Liver (tissue), 9 donors: Measurements from ENCODE around the gene OLIG1. TPM values are rescaled to one million over a fixed set of nuclear protein-coding genes. Genes with fewer than 3 reads are reported as not detected.

Source experiments
- DNase-seq: peaks from one replicate; pipeline ENCODE4 v3.0.0-alpha.2; 2017; ENCODE audit warnings: low spot score
- H3K27ac ChIP-seq, 2 donors: one replicate each; pipeline ENCODE4 v1.7.0; 2013; ENCODE audit warnings: inconsistent platforms in 2 of 2, low read length in 2 of 2, control low read depth in 1 of 2, low read depth in 1 of 2, mild to moderate bottlenecking in 1 of 2
- H3K27me3 ChIP-seq, 4 donors: one replicate each; pipeline versions ENCODE4 v1.6.1 to v1.7.0; 2013; ENCODE audit warnings: low read length in 3 of 4, inconsistent platforms in 1 of 4, mild to moderate bottlenecking in 1 of 4, moderate library complexity in 1 of 4; ENCODE audit not compliant: control insufficient read depth in 4 of 4, insufficient read depth in 4 of 4
- H3K36me3 ChIP-seq, 4 donors: one replicate each; pipeline versions ENCODE4 v1.6.1 to v1.7.0; 2013; ENCODE audit warnings: low read length in 3 of 4, mild to moderate bottlenecking in 3 of 4, low read depth in 1 of 4, moderate library complexity in 1 of 4; ENCODE audit not compliant: control insufficient read depth in 4 of 4, insufficient read depth in 3 of 4
- H3K4me1 ChIP-seq, 4 donors: one replicate each; pipeline versions ENCODE4 v1.6.1 to v1.7.0; 2013; ENCODE audit warnings: low read length in 3 of 4, mild to moderate bottlenecking in 3 of 4, moderate library complexity in 1 of 4; ENCODE audit not compliant: control insufficient read depth in 4 of 4, insufficient read depth in 4 of 4
- H3K4me3 ChIP-seq, 3 donors: one replicate each; pipeline versions ENCODE4 v1.6.1 to v1.7.0; 2013; ENCODE audit warnings: low read length in 3 of 3, control low read depth in 1 of 3, low read depth in 1 of 3, mild to moderate bottlenecking in 1 of 3
- H3K9ac ChIP-seq, 2 donors: one replicate each; pipeline ENCODE4 v1.7.0; 2013; ENCODE audit warnings: low read length in 2 of 2, mild to moderate bottlenecking in 2 of 2, moderate library complexity in 2 of 2, control low read depth in 1 of 2, low read depth in 1 of 2
- H3K9me3 ChIP-seq, 4 donors: one replicate each; pipeline versions ENCODE4 v1.6.1 to v1.7.0; 2013; ENCODE audit warnings: low read length in 3 of 4; ENCODE audit not compliant: control insufficient read depth in 4 of 4
- ATF3 ChIP-seq: IDR thresholded peaks from 2 replicates; pipeline ENCODE4 v1.6.1; 2016; ENCODE audit warnings: antibody characterized with exemption
- CTCF ChIP-seq: fragments of 150-350 bp; IDR thresholded peaks from 2 replicates; pipeline ENCODE4 v1.5.1; 2017; ENCODE audit warnings: improper control_type of control experiment, low read depth, low read length; ENCODE audit not compliant: missing input control
- EGR1 ChIP-seq, 2 donors: IDR thresholded peaks; 2 replicates each; pipeline ENCODE4 v1.6.1; 2016 to 2018; ENCODE audit warnings: antibody characterized with exemption in 2 of 2, low read depth in 2 of 2
- FOXA1 ChIP-seq: IDR thresholded peaks from 2 replicates; pipeline ENCODE4 v1.6.1; 2016; ENCODE audit warnings: antibody characterized with exemption
- GABPA ChIP-seq, 2 donors: IDR thresholded peaks in 1 of 2; conservative IDR thresholded peaks in 1 of 2; 2 replicates each; pipeline ENCODE4 v1.6.1; 2016; ENCODE audit warnings: antibody characterized with exemption in 2 of 2, mild to moderate bottlenecking in 1 of 2, moderate library complexity in 1 of 2
- HNF4A ChIP-seq, 2 donors: conservative IDR thresholded peaks; 2 replicates each; pipeline ENCODE4 v1.6.1; 2016; ENCODE audit warnings: antibody characterized with exemption in 2 of 2, mild to moderate bottlenecking in 2 of 2
- JUND ChIP-seq, 2 donors: IDR thresholded peaks; 2 replicates each; pipeline ENCODE4 v1.6.1; 2016; ENCODE audit warnings: antibody characterized with exemption in 2 of 2
- MAX ChIP-seq: IDR thresholded peaks from 2 replicates; pipeline ENCODE4 v1.6.1; 2016; ENCODE audit warnings: antibody characterized with exemption
- NR2F2 ChIP-seq: IDR thresholded peaks from 2 replicates; pipeline ENCODE4 v1.6.1; 2016; ENCODE audit warnings: antibody characterized with exemption
- RXRA ChIP-seq, 2 donors: IDR thresholded peaks; 2 replicates each; pipeline ENCODE4 v1.6.1; 2017 to 2018; ENCODE audit warnings: antibody characterized with exemption in 2 of 2, mild to moderate bottlenecking in 1 of 2
- SP1 ChIP-seq: IDR thresholded peaks from 2 replicates; pipeline ENCODE4 v1.6.1; 2018; ENCODE audit warnings: antibody characterized with exemption, mild to moderate bottlenecking
- TAF1 ChIP-seq: conservative IDR thresholded peaks from 2 replicates; pipeline ENCODE4 v1.6.1; 2016; ENCODE audit warnings: antibody characterized with exemption, mild to moderate bottlenecking
- YY1 ChIP-seq: IDR thresholded peaks from 2 replicates; pipeline ENCODE4 v1.6.1; 2016; ENCODE audit warnings: antibody characterized with exemption, mild to moderate bottlenecking
- ZBTB33 ChIP-seq: IDR thresholded peaks from 2 replicates; pipeline ENCODE4 v1.6.1; 2016; ENCODE audit warnings: antibody characterized with exemption
- WGBS: extraction: QIAGEN DNeasy Blood & Tissue Kit; methylation state at CpG from one replicate; pipeline ENCODE4 v1.1.7; 2013; 5-methylcytosine and 5-hydroxymethylcytosine counted together
- polyA plus RNA-seq, 2 donors: library from polyadenylated mRNA; stranded (reverse) in 1 of 2; unstranded in 1 of 2; fragments of 200-250 nt in 1 of 2; fragments of >200 nt in 1 of 2; fragmentation: Nextera tagmentation in 1 of 2; extraction: Ambion mirVana in 1 of 2; gene quantifications; one replicate each; pipeline versions ENCODE4 v1.2.1 to v1.2.3, GENCODE V29; 2013 to 2015
- total RNA-seq, 2 donors: library from RNA; depleted of rRNA; stranded (reverse); fragments of >200 nt; gene quantifications; one replicate each; pipeline ENCODE4 v1.2.3, GENCODE V29; 2014
- donor health status: healthy.
- donor health status: healthy.
- donor health status: healthy.
- donor health status: healthy.
- donor health status: healthy.

The OLIG1 gene
- total and polyA plus RNA-seq, 4 donors: 0.19 TPM; not detected in 3

- Histone ChIP-seq H3K4me3 (no peak overlapping the region), H3K9me3 (no peaks in the 10 kb centered on the region), H3K27me3 (no peaks in the 10 kb centered on the region), H3K4me1 (peaks cover 0 to 22% (median 20%) of the 10 kb centered on the region in 4 donors), H3K27ac (no peak overlapping the region), H3K36me3 (no peaks in the 10 kb centered on the region), H3K9ac (no peak overlapping the region)
- TF ChIP-seq SP1 (no peak), HNF4A (conservative IDR thresholded peaks at IDR 0.05) (no peak), RXRA (IDR thresholded peaks at IDR 0.05) (no peak), CTCF (no peak), NR2F2 (no peak), FOXA1 (no peak), TAF1 (no peak), ATF3 (no peak), MAX (no peak), GABPA (IDR thresholded peaks at IDR 0.05 in 1 of 2, conservative IDR thresholded peaks at IDR 0.05 in 1 of 2) (no peak)
- DNase-seq: no peak
- 81% methylated on average over 5 of the region's 5 CpGs for WGBS
Measured at GRCh38 chr21:33055991-33056390, 13.9 kb upstream of the OLIG1 start.

GRCh38 chr21:33057385-33057940 lies 12.5 kb upstream of the OLIG1 start:
- peaks cover 0 to 22% (median 20%) of the 10 kb centered on the region in 4 donors for H3K4me1 ChIP-seq
- no peaks in the 10 kb centered on the region for H3K27me3 ChIP-seq
- no peak overlapping the region for H3K27ac ChIP-seq
- no peaks in the 10 kb centered on the region for H3K9me3 ChIP-seq
- H3K4me3 ChIP-seq: no peak overlapping the region
- H3K9ac ChIP-seq: no peak overlapping the region
- DNase-seq: no peak
- H3K36me3 ChIP-seq: no peaks in the 10 kb centered on the region
- TF ChIP-seq ZBTB33 (no peak), EGR1 (IDR thresholded peaks at IDR 0.05; ENCODE audit: low read depth in 2 of 2) (no peak), JUND (IDR thresholded peaks at IDR 0.05) (no peak)
- WGBS: 94% methylated on average over 11 of the region's 11 CpGs

GRCh38 chr21:33058527-33058926 lies 11.4 kb upstream of the OLIG1 start:
- H3K27me3 ChIP-seq: no peaks in the 10 kb centered on the region
- H3K9ac ChIP-seq: no peak overlapping the region
- H3K9me3 ChIP-seq: no peaks in the 10 kb centered on the region
- TF ChIP-seq YY1 (no peak), NR2F2 (no peak)
- H3K4me1 ChIP-seq: peaks cover 0 to 22% (median 20%) of the 10 kb centered on the region in 4 donors
- H3K36me3 ChIP-seq: no peaks in the 10 kb centered on the region
- H3K4me3 ChIP-seq: no peak overlapping the region
- no peak for DNase-seq
- H3K27ac ChIP-seq: no peak overlapping the region
- WGBS: 50% methylated on average over 6 of the region's 6 CpGs
